Common myeloid progenitor, CD34-positive (primary cell): ENCODE measurements around the gene TLCD2. TPM values are rescaled to one million over a fixed set of nuclear protein-coding genes. Genes with fewer than 3 reads are reported as not detected.
A peak's percentile ranks its signal among the peaks of the same experiment; 100 is the strongest.

Source experiments
- CTCF ChIA-PET: fragments of 350-600 bp; sonication (Branson Sonifier 250); formaldehyde crosslinking; loops from one replicate; lab custom pipeline; 2021; ENCODE audit warnings: antibody characterized with exemption; lab: Charles Lee
- POLR2A ChIA-PET: fragments of 350-600 bp; sonication (Branson Sonifier 250); formaldehyde crosslinking; loops from one replicate; lab custom pipeline; 2021; ENCODE audit warnings: antibody characterized with exemption; lab: Charles Lee
- DNase-seq, 3 donors: peaks; one replicate each; pipeline versions ENCODE4 v3.0.0 to v3.0.0-alpha.2; 2013
- H3K27ac ChIP-seq, 2 experiments: 1 replicate in 1 of 2; 2 replicates in 1 of 2; pipeline ENCODE4 v1.7.0; 2013; ENCODE audit warnings: inconsistent platforms in 2 of 2, low read length in 2 of 2, mild to moderate bottlenecking in 2 of 2, low read depth in 1 of 2, moderate library complexity in 1 of 2; ENCODE audit not compliant: severe bottlenecking in 2 of 2, insufficient read depth in 1 of 2, poor library complexity in 1 of 2
- H3K27me3 ChIP-seq, 5 experiments: replicated peaks in 2 of 5; 1 replicate in 3 of 5; 2 replicates in 2 of 5; pipeline versions ENCODE4 v1.6.1 to v1.7.0; 2013; ENCODE audit warnings: low read length in 4 of 5, mild to moderate bottlenecking in 2 of 5, moderate library complexity in 2 of 5, inconsistent platforms in 1 of 5; ENCODE audit not compliant: insufficient read depth in 5 of 5, control insufficient read depth in 4 of 5
- H3K36me3 ChIP-seq, 4 experiments: 1 replicate in 2 of 4; 2 replicates in 2 of 4; pipeline versions ENCODE4 v1.6.1 to v1.7.0; 2013; ENCODE audit warnings: low read length in 3 of 4, control low read depth in 1 of 4, mild to moderate bottlenecking in 1 of 4; ENCODE audit not compliant: control insufficient read depth in 4 of 4, insufficient read depth in 4 of 4
- H3K4me1 ChIP-seq, 4 experiments: 1 replicate in 3 of 4; 2 replicates in 1 of 4; pipeline versions ENCODE4 v1.6.1 to v1.7.1; 2013; ENCODE audit warnings: low read length in 3 of 4, mild to moderate bottlenecking in 3 of 4, control low read depth in 1 of 4, inconsistent platforms in 1 of 4, moderate library complexity in 1 of 4; ENCODE audit not compliant: control insufficient read depth in 4 of 4, insufficient read depth in 4 of 4; ENCODE audit errors: control extremely low read depth in 1 of 4
- H3K4me3 ChIP-seq, 7 experiments: 1 replicate in 4 of 7; 2 replicates in 3 of 7; pipeline versions ENCODE4 v1.5.1 to v1.7.0; 2013; ENCODE audit warnings: mild to moderate bottlenecking in 7 of 7, low read length in 6 of 7, moderate library complexity in 6 of 7, inconsistent platforms in 2 of 7, low read depth in 2 of 7, control low read depth in 1 of 7; ENCODE audit not compliant: insufficient read depth in 4 of 7, control insufficient read depth in 1 of 7; ENCODE audit errors: extremely low read depth in 1 of 7
- H3K9me3 ChIP-seq, 5 experiments: 1 replicate in 4 of 5; 2 replicates in 1 of 5; pipeline versions ENCODE4 v1.6.1 to v1.7.1; 2013; ENCODE audit warnings: low read length in 4 of 5, mild to moderate bottlenecking in 2 of 5, inconsistent platforms in 1 of 5, low read depth in 1 of 5, moderate library complexity in 1 of 5; ENCODE audit not compliant: control insufficient read depth in 4 of 5, insufficient read depth in 2 of 5; ENCODE audit errors: control extremely low read depth in 1 of 5
- WGBS: methylation state at CpG from one replicate; pipeline ENCODE4 v1.1.5; 2013; ENCODE audit not compliant: insufficient coverage; 5-methylcytosine and 5-hydroxymethylcytosine counted together
- polyA plus RNA-seq: library from polyadenylated mRNA; unstranded; fragments of 120-200 nt; gene quantifications from one replicate; pipeline ENCODE4 v1.2.1, GENCODE V29; 2013

The TLCD2 gene, protein sequence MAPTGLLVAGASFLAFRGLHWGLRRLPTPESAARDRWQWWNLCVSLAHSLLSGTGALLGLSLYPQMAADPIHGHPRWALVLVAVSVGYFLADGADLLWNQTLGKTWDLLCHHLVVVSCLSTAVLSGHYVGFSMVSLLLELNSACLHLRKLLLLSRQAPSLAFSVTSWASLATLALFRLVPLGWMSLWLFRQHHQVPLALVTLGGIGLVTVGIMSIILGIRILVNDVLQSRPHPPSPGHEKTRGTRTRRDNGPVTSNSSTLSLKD
- polyA plus RNA-seq: 0.69 TPM

DNA sequence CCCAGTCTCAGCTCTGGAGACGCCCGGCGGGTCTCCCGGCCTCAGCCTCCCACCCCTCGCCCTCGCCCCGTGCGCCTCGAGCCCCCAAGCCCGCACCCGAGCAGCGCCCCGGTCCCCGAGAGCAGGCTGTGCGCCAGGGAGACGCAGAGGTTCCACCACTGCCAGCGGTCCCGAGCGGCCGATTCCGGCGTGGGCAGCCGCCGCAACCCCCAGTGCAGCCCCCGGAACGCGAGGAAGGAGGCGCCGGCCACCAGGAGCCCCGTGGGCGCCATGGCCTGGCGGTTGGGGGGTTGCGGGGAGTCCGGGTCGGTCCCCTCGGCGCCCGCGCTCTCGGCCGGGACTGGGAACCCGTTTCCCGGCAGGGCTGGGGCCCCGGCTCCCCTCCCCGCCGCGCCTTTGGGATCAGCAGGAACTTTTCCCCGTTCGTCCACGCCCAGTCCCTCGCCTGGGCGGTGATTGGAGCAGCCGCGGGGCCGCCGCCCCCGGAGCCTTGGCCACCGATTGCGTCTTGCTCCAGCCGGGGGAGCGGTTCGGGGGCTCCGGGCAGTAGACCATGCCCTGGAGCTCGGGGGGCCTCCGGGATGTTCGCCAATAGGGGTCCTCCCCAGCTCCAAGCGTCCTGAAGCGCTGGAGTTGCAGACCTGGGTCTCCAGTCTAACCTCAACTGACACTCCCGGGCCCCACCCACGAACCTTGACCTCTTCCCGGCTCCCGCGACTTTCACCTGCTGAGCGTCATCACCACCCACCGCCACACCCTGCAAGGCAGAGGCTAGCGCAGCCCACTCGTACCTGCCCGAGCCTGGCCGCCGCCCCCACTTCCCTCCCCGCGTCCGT lies at the start of gene TLCD2:
Gene TLCD2 (minus strand): TSS at position 407 of the 836 bp plus-strand sequence. CDS start 135 bp downstream, at position 272.
- ChIA-PET CTCF (interaction anchor here (0.7 kb wide), 1 partner anchor 74 kb away, joined by 3 read pairs; no protein-coding TSS in a partner anchor), POLR2A (no interaction called here)
- H3K4me1 ChIP-seq: peaks cover 0 to 39% (median 37%) of the 10 kb centered on the region in 4 experiments
- H3K27me3 ChIP-seq: peaks cover 0 to 6% (median 0%) of the 10 kb centered on the region in 5 experiments
- H3K9me3 ChIP-seq: no peaks in the 10 kb centered on the region
- H3K4me3 ChIP-seq: peak within 1 kb of the TSS; percentile 59 to 80 (median 64)
- H3K27ac ChIP-seq: no peak within 1 kb of the TSS
- WGBS: under 1% methylated on average over 66 of the region's 83 CpGs
- DNase-seq: peak in 1 of 3 donors; percentile 29
- H3K36me3 ChIP-seq: no peaks in the 10 kb centered on the region

DNA sequence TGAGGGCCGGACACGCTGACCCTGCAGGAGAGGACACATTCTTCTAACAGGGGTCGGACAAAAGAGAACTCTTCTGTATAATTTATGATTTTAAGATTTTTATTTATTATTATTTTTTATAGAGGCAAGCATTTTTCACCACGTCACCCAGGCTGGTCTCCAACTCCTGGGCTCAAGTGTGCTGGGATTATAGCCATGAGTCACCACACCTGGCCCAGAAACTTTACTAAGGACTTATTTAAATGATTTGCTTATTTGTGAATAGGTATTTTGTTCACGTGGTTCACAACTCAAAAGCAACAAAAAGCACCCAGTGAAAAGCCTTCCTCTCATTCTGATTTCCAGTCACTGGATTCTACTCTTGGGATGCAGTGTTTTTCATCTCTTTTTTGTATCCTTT lies 49.4 kb upstream of the TLCD2 start:
- no peak for DNase-seq
- no peak overlapping the region for H3K27ac ChIP-seq
- H3K36me3 ChIP-seq: no peaks in the 10 kb centered on the region
- ChIA-PET CTCF (interaction anchor here (1.0 kb wide), 1 partner anchor 11 kb away, joined by 3 read pairs; no protein-coding TSS in a partner anchor), POLR2A (no interaction called here)
- no peak overlapping the region for H3K4me3 ChIP-seq
- no peaks in the 10 kb centered on the region for H3K27me3 ChIP-seq
- H3K9me3 ChIP-seq: no peaks in the 10 kb centered on the region
- 85% methylated on average over 2 of the region's 5 CpGs for WGBS
- H3K4me1 ChIP-seq: peaks cover 7 to 34% (median 29%) of the 10 kb centered on the region in 4 experiments

DNA sequence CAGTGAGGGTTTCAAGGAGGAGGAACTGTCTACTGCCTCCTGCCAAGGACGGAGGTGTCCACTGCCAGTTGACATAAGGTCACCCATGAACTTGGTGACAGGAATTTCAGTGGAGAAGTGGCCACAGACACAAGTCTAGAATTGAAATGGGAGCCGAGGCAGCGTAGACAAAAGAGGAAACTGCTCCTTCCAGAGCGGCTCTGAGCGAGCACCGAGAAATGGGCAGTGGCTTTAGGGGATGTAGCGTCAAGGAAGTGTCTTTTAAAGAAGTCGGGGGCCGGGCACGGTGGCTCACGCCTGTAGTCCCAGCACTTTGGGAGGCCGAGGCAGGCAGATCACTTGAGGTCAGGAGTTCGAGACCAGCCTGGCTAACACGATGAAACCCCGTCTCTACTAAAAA lies 48.6 kb upstream of the TLCD2 start:
- Histone ChIP-seq H3K27me3 (no peaks in the 10 kb centered on the region), H3K36me3 (no peaks in the 10 kb centered on the region), H3K27ac (no peak overlapping the region), H3K9me3 (no peaks in the 10 kb centered on the region), H3K4me1 (peaks cover 6 to 30% (median 26%) of the 10 kb centered on the region in 4 experiments), H3K4me3 (no peak overlapping the region)
- ChIA-PET CTCF (interaction anchor here (1.0 kb wide), 1 partner anchor 11 kb away, joined by 3 read pairs; no protein-coding TSS in a partner anchor), POLR2A (no interaction called here)
- 20% methylated on average over 13 of the region's 15 CpGs for WGBS
- DNase-seq: peak in 2 of 3 donors; percentile 44 to 45

DNA sequence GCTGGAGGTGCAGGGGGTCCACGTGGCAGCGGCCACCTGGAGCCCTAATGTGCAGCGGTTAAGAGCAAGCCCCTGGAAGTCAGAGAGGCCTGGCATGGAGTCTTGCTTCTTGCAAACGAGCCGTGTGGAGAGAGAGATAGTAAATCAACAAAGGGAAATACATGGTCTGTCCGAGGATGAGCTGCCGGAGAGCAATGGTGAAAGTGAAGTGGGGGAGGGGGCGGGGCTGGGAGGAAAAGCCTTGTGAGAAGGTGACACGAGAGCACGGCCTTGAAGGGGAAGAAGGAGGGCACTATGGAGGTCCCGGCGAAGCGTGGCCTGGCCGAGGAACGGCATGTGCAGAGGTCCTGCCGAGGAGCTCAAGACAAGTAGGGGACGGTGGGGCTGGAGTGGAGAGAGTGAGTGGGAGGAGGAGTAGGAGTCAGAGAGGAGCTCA lies 45.7 kb upstream of the TLCD2 start:
- no peak overlapping the region for H3K27ac ChIP-seq
- H3K4me1 ChIP-seq: peaks cover 0 to 20% (median 19%) of the 10 kb centered on the region in 4 experiments
- no peaks in the 10 kb centered on the region for H3K36me3 ChIP-seq
- ChIA-PET CTCF (interaction anchor here (1.3 to 6.7 kb wide), 4 partner anchors 9 to 34 kb away, joined by 4 to 41 read pairs (median 6); no protein-coding TSS in a partner anchor), POLR2A (no interaction called here)
- no peak overlapping the region for H3K4me3 ChIP-seq
- no peaks in the 10 kb centered on the region for H3K27me3 ChIP-seq
- no peak for DNase-seq
- H3K9me3 ChIP-seq: no peaks in the 10 kb centered on the region
- WGBS: 94% methylated on average over 15 of the region's 17 CpGs

DNA sequence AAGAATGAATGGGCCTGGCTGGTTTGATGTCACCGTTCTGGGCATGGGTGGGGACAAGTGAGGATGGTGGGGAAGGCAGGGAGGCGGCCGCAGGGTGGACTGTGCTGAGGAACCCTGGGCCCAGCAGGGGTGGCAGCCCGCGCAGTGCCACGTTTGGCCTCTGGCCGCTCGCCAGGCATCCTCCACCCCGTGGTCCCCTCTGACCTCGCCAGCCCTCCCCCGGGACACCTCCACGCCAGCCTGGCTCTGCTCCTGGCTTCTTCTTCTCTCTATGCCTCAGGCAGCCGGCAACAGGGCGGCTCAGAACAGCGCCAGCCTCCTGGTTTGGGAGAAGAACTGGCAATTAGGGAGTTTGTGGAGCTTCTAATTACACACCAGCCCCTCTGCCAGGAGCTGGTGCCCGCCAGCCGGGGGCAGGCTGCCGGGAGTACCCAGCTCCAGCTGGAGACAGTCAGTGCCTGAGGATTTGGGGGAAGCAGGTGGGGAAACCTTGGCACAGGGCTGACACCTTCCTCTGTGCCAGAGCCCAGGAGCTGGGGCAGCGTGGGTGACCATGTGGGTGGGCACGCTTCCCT lies 45.2 kb upstream of the TLCD2 start:
- H3K27ac ChIP-seq: no peak overlapping the region
- no peak overlapping the region for H3K4me3 ChIP-seq
- no peaks in the 10 kb centered on the region for H3K9me3 ChIP-seq
- WGBS: 88% methylated on average over 7 of the region's 20 CpGs
- peaks cover 0 to 23% (median 19%) of the 10 kb centered on the region in 4 experiments for H3K4me1 ChIP-seq
- POLR2A ChIA-PET: interaction anchor here (0.6 kb wide), 1 partner anchor 107 kb away, joined by 3 read pairs; no protein-coding TSS in a partner anchor
- DNase-seq: no peak
- H3K27me3 ChIP-seq: no peaks in the 10 kb centered on the region
- CTCF ChIA-PET: interaction anchor here (1.3 to 6.7 kb wide), 4 partner anchors 10 to 34 kb away, joined by 4 to 41 read pairs (median 6); no protein-coding TSS in a partner anchor
- H3K36me3 ChIP-seq: no peaks in the 10 kb centered on the region

DNA sequence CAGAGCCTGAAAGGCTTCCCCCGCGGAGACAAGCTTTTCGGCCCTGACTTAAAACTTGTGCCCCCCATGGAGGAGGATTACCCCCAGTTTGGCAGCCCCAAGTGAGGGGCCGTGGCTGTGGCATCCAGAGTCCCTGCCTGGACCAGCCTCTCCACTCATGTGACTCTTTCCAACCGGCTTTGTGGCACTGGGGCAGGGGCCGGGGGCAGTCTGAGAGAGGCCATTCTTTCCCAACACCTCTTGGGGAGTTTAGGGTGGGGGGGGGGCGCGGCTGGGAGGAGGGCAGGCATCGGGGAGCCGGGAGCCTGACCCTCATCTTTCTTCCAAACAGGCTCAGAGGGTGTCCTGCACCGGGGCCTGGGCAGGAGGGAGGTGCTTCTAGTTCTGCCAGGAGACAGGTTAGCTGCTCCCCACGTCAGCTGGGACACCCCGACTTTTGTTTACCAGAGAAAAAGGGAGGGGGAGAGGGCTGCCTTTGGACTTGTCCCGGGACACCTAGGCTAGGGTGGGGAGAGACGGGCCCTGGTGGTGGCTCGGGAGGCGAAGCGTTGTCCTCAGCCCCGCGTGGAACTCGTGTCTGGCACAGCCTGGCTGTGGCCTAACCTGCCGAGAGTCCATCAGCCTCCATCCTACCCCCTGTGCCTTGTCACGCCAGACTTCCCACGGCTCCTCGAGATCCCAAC lies 44.4 kb upstream of the TLCD2 start:
- no peaks in the 10 kb centered on the region for H3K36me3 ChIP-seq
- no peak for DNase-seq
- no peak overlapping the region for H3K4me3 ChIP-seq
- no peaks in the 10 kb centered on the region for H3K27me3 ChIP-seq
- H3K4me1 ChIP-seq: peaks cover 0 to 23% (median 19%) of the 10 kb centered on the region in 4 experiments
- no peaks in the 10 kb centered on the region for H3K9me3 ChIP-seq
- H3K27ac ChIP-seq: no peak overlapping the region
- CTCF ChIA-PET: interaction anchor here (0.7 to 6.7 kb wide), 10 partner anchors 10 to 45 kb away, joined by 3 to 41 read pairs (median 4); no protein-coding TSS in a partner anchor
- WGBS: 87% methylated on average over 14 of the region's 25 CpGs
- POLR2A ChIA-PET: interaction anchor here (0.6 to 1.0 kb wide), 3 partner anchors 8 to 108 kb away, joined by 3 read pairs; no protein-coding TSS in a partner anchor
